Trophoblast cell (in vitro differentiated cells and primary cell): Measurements from ENCODE around the gene FAM168A.

Source experiments
- DNase-seq, 2 donors: peaks; one replicate each; pipeline ENCODE4 v3.0.0-alpha.2; 2016
- H2AFZ ChIP-seq: 2 replicates; pipeline ENCODE4 v1.6.1; 2013; ENCODE audit warnings: low read length, moderate library complexity, mild to moderate bottlenecking; ENCODE audit not compliant: insufficient read depth, poor library complexity
- H2AK5ac ChIP-seq: 2 replicates; pipeline ENCODE4 v1.6.1; 2013; ENCODE audit warnings: mild to moderate bottlenecking, low read length
- H2BK120ac ChIP-seq: 2 replicates; pipeline ENCODE4 v1.6.1; 2013; ENCODE audit warnings: low read length, mild to moderate bottlenecking, moderate library complexity; ENCODE audit not compliant: insufficient read depth, poor library complexity
- H2BK12ac ChIP-seq: 2 replicates; pipeline ENCODE4 v1.6.1; 2013; ENCODE audit warnings: mild to moderate bottlenecking, low read length, moderate library complexity
- H2BK5ac ChIP-seq: 2 replicates; pipeline ENCODE4 v1.6.1; 2013; ENCODE audit warnings: low read length, low read depth, moderate library complexity, mild to moderate bottlenecking; ENCODE audit not compliant: poor library complexity
- H3K14ac ChIP-seq: 2 replicates; pipeline ENCODE4 v1.6.1; 2013; ENCODE audit warnings: mild to moderate bottlenecking, low read length
- H3K18ac ChIP-seq: 2 replicates; pipeline ENCODE4 v1.6.1; 2013; ENCODE audit warnings: mild to moderate bottlenecking, low read length
- H3K23ac ChIP-seq: 2 replicates; pipeline ENCODE4 v1.6.1; 2013; ENCODE audit warnings: low read length
- H3K27ac ChIP-seq: 2 replicates; pipeline ENCODE4 v1.5.1; 2013; ENCODE audit warnings: low read depth, mild to moderate bottlenecking, inconsistent platforms, low read length, moderate library complexity
- H3K27me3 ChIP-seq: 2 replicates; pipeline ENCODE4 v1.6.1; 2013; ENCODE audit warnings: inconsistent platforms, mild to moderate bottlenecking, low read length, moderate library complexity; ENCODE audit not compliant: insufficient read depth
- H3K36me3 ChIP-seq, 2 experiments: 1 replicate in 1 of 2; 2 replicates in 1 of 2; pipeline ENCODE4 v1.6.1; 2013; ENCODE audit warnings: low read length in 2 of 2, mild to moderate bottlenecking in 2 of 2, moderate library complexity in 1 of 2; ENCODE audit not compliant: insufficient read depth in 2 of 2, control insufficient read depth in 1 of 2
- H3K4ac ChIP-seq: 2 replicates; pipeline ENCODE4 v1.6.1; 2013; ENCODE audit warnings: low read depth, mild to moderate bottlenecking, low read length, moderate library complexity
- H3K4me1 ChIP-seq, 2 experiments: 1 replicate in 1 of 2; 2 replicates in 1 of 2; pipeline ENCODE4 v1.6.1; 2013; ENCODE audit warnings: low read length in 2 of 2, mild to moderate bottlenecking in 2 of 2, moderate library complexity in 1 of 2; ENCODE audit not compliant: insufficient read depth in 2 of 2, control insufficient read depth in 1 of 2
- H3K4me2 ChIP-seq: 2 replicates; pipeline ENCODE4 v1.6.1; 2013; ENCODE audit warnings: inconsistent platforms, mild to moderate bottlenecking, low read length, moderate library complexity
- H3K4me3 ChIP-seq: 2 replicates; pipeline ENCODE4 v1.5.1; 2013; ENCODE audit warnings: mild to moderate bottlenecking, low read depth, low read length, inconsistent platforms
- H3K79me1 ChIP-seq: one replicate; pipeline ENCODE4 v1.6.1; 2013; ENCODE audit warnings: low read length
- H3K79me2 ChIP-seq: 2 replicates; pipeline ENCODE4 v1.6.1; 2013; ENCODE audit warnings: low read length, mild to moderate bottlenecking; ENCODE audit not compliant: control insufficient read depth, insufficient read depth, poor library complexity
- H3K9ac ChIP-seq: 2 replicates; pipeline ENCODE4 v1.6.1; 2013; ENCODE audit warnings: mild to moderate bottlenecking, low read length
- H3K9me3 ChIP-seq: 2 replicates; pipeline ENCODE4 v1.6.1; 2013; ENCODE audit warnings: low read depth, mild to moderate bottlenecking, control low read depth, inconsistent platforms, low read length; ENCODE audit not compliant: insufficient read depth
- H4K12ac ChIP-seq: 2 replicates; pipeline ENCODE4 v1.6.1; 2013; ENCODE audit warnings: low read depth, mild to moderate bottlenecking, low read length, moderate library complexity
- H4K8ac ChIP-seq: 2 replicates; pipeline ENCODE4 v1.6.1; 2013; ENCODE audit warnings: low read depth, mild to moderate bottlenecking, low read length, moderate library complexity
- H4K91ac ChIP-seq: one replicate; pipeline ENCODE4 v1.6.1; 2013; ENCODE audit warnings: low read depth, mild to moderate bottlenecking, low read length, moderate library complexity
- WGBS: extraction: QIAGEN DNeasy Blood & Tissue Kit; methylation state at CpG from one replicate; pipeline ENCODE4 v1.1.7; 2013; ENCODE audit warnings: missing lambda C conversion rate; ENCODE audit not compliant: insufficient read length, insufficient coverage; ENCODE audit errors: extremely low coverage; 5-methylcytosine and 5-hydroxymethylcytosine counted together

Gene FAM168A

GRCh38 chr11:73425108-73425507 is 172.8 kb downstream of the FAM168A start:
- Histone ChIP-seq H3K4ac (no peak overlapping the region), H3K14ac (no peak overlapping the region), H2BK120ac (no peak overlapping the region), H3K79me1 (no peaks in the 10 kb centered on the region), H3K27ac (no peak overlapping the region), H3K9ac (no peak overlapping the region), H2BK12ac (no peak overlapping the region), H3K9me3 (peaks cover 1% of the 10 kb centered on the region), H3K23ac (no peak overlapping the region), H3K79me2 (no peaks in the 10 kb centered on the region), H3K4me2 (no peak overlapping the region), H4K8ac (no peak overlapping the region), H3K36me3 (no peaks in the 10 kb centered on the region), H3K18ac (no peak overlapping the region), H3K27me3 (no peaks in the 10 kb centered on the region), H4K91ac (no peak overlapping the region), H2BK5ac (no peak overlapping the region), H3K4me3 (no peak overlapping the region), H3K4me1 (peaks cover 3 to 6% of the 10 kb centered on the region in 2 experiments), H2AK5ac (no peak overlapping the region), H4K12ac (no peak overlapping the region), H2AFZ (no peak overlapping the region)
- peak; percentile 30 to 45 for DNase-seq
- WGBS, result no CpG with 5 or more reads among the region's 1 CpG

- Histone ChIP-seq H3K9ac (no peak overlapping the region), H3K27ac (no peak overlapping the region), H2BK12ac (no peak overlapping the region), H2AK5ac (no peak overlapping the region), H2AFZ (no peak overlapping the region), H4K8ac (no peak overlapping the region), H3K18ac (no peak overlapping the region), H3K4ac (no peak overlapping the region), H3K4me1 (peaks cover 2 to 5% of the 10 kb centered on the region in 2 experiments), H3K4me3 (no peak overlapping the region), H2BK5ac (no peak overlapping the region), H3K23ac (no peak overlapping the region), H3K79me1 (no peaks in the 10 kb centered on the region), H3K9me3 (peaks cover 1% of the 10 kb centered on the region), H3K14ac (no peak overlapping the region), H3K4me2 (no peak overlapping the region), H2BK120ac (no peak overlapping the region), H4K12ac (no peak overlapping the region), H3K36me3 (peaks cover 0 to 2% of the 10 kb centered on the region in 2 experiments), H4K91ac (no peak overlapping the region), H3K79me2 (no peaks in the 10 kb centered on the region), H3K27me3 (no peaks in the 10 kb centered on the region)
- no CpG with 5 or more reads among the region's 3 CpGs for WGBS
- no peak for DNase-seq
Observed at GRCh38 chr11:73423506-73423905, 174.4 kb downstream of the FAM168A start.

DNA sequence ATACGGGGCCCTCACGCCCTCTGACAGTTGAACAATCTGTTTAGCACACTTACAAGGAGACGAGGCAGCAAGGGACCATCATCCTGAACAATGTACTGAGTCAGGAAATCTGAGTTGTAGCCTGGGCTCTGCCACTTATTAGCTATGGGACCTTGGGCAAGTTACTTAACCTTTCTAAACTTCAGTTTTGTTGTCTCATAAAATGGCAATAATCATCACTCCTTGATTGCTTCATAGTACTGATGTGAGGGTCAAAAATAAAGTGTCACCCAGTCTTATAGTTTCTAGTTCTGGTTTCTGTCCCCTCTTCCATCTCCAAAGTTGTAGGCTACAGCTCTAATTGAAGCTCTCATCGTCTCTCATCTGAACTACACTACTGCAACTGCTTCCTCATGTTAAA is 175.0 kb downstream of the FAM168A start:
- Histone ChIP-seq H3K9ac (no peak overlapping the region), H3K79me2 (no peaks in the 10 kb centered on the region), H2BK120ac (no peak overlapping the region), H3K23ac (no peak overlapping the region), H4K91ac (no peak overlapping the region), H3K4ac (no peak overlapping the region), H3K27ac (no peak overlapping the region), H3K18ac (no peak overlapping the region), H2AK5ac (no peak overlapping the region), H3K27me3 (no peaks in the 10 kb centered on the region), H3K9me3 (peaks cover 1% of the 10 kb centered on the region), H4K12ac (no peak overlapping the region), H2AFZ (no peak overlapping the region), H3K4me3 (no peak overlapping the region), H3K4me2 (no peak overlapping the region), H3K79me1 (no peaks in the 10 kb centered on the region), H2BK5ac (no peak overlapping the region), H3K36me3 (peaks cover 2 to 3% of the 10 kb centered on the region in 2 experiments), H4K8ac (no peak overlapping the region), H2BK12ac (no peak overlapping the region), H3K4me1 (peaks cover 2 to 5% of the 10 kb centered on the region in 2 experiments), H3K14ac (no peak overlapping the region)
- no CpG with 5 or more reads among the region's 4 CpGs for WGBS
- no peak for DNase-seq

- H3K27ac ChIP-seq, result no peak overlapping the region
- no peak overlapping the region for H4K91ac ChIP-seq
- no peak overlapping the region for H4K8ac ChIP-seq
- no peak overlapping the region for H3K14ac ChIP-seq
- H2AK5ac ChIP-seq, result no peak overlapping the region
- H3K27me3 ChIP-seq, result no peaks in the 10 kb centered on the region
- no peak overlapping the region for H3K23ac ChIP-seq
- no peak overlapping the region for H2BK120ac ChIP-seq
- H3K9ac ChIP-seq, result no peak overlapping the region
- peaks cover 1% of the 10 kb centered on the region for H3K9me3 ChIP-seq
- H3K79me2 ChIP-seq, result no peaks in the 10 kb centered on the region
- H3K18ac ChIP-seq, result no peak overlapping the region
- no peaks in the 10 kb centered on the region for H3K79me1 ChIP-seq
- H3K4ac ChIP-seq, result no peak overlapping the region
- no peak overlapping the region for H2BK12ac ChIP-seq
- H3K4me3 ChIP-seq, result no peak overlapping the region
- H2AFZ ChIP-seq, result no peak overlapping the region
- H4K12ac ChIP-seq, result no peak overlapping the region
- peaks cover 9 to 10% of the 10 kb centered on the region in 2 experiments for H3K4me1 ChIP-seq
- peaks cover 2 to 3% of the 10 kb centered on the region in 2 experiments for H3K36me3 ChIP-seq
- no peak for DNase-seq
- no peak overlapping the region for H3K4me2 ChIP-seq
- H2BK5ac ChIP-seq, result no peak overlapping the region
Observed at GRCh38 chr11:73420136-73420535, 177.8 kb downstream of the FAM168A start.
